Stimulated activated CD8-positive, alpha-beta memory T cell treated with anti-CD3 and anti-CD28 coated beads, Interleukin-7, amount 100 ng/mL, for 1 hour (primary cell): Measurements from ENCODE around the gene PIK3C2B.
"Not testable (repeated sequence)": the region's sequence is repeated elsewhere in the genome, so short reads cannot be mapped to it uniquely, and the experiment has no call there.

Source experiments
- DNase-seq, 2 donors: peaks; one replicate each; pipeline ENCODE4 v3.0.0-alpha.2; 2020; ENCODE audit warnings: low read depth in 2 of 2

Gene PIK3C2B, protein sequence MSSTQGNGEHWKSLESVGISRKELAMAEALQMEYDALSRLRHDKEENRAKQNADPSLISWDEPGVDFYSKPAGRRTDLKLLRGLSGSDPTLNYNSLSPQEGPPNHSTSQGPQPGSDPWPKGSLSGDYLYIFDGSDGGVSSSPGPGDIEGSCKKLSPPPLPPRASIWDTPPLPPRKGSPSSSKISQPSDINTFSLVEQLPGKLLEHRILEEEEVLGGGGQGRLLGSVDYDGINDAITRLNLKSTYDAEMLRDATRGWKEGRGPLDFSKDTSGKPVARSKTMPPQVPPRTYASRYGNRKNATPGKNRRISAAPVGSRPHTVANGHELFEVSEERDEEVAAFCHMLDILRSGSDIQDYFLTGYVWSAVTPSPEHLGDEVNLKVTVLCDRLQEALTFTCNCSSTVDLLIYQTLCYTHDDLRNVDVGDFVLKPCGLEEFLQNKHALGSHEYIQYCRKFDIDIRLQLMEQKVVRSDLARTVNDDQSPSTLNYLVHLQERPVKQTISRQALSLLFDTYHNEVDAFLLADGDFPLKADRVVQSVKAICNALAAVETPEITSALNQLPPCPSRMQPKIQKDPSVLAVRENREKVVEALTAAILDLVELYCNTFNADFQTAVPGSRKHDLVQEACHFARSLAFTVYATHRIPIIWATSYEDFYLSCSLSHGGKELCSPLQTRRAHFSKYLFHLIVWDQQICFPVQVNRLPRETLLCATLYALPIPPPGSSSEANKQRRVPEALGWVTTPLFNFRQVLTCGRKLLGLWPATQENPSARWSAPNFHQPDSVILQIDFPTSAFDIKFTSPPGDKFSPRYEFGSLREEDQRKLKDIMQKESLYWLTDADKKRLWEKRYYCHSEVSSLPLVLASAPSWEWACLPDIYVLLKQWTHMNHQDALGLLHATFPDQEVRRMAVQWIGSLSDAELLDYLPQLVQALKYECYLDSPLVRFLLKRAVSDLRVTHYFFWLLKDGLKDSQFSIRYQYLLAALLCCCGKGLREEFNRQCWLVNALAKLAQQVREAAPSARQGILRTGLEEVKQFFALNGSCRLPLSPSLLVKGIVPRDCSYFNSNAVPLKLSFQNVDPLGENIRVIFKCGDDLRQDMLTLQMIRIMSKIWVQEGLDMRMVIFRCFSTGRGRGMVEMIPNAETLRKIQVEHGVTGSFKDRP (N-terminal part only)

DNA sequence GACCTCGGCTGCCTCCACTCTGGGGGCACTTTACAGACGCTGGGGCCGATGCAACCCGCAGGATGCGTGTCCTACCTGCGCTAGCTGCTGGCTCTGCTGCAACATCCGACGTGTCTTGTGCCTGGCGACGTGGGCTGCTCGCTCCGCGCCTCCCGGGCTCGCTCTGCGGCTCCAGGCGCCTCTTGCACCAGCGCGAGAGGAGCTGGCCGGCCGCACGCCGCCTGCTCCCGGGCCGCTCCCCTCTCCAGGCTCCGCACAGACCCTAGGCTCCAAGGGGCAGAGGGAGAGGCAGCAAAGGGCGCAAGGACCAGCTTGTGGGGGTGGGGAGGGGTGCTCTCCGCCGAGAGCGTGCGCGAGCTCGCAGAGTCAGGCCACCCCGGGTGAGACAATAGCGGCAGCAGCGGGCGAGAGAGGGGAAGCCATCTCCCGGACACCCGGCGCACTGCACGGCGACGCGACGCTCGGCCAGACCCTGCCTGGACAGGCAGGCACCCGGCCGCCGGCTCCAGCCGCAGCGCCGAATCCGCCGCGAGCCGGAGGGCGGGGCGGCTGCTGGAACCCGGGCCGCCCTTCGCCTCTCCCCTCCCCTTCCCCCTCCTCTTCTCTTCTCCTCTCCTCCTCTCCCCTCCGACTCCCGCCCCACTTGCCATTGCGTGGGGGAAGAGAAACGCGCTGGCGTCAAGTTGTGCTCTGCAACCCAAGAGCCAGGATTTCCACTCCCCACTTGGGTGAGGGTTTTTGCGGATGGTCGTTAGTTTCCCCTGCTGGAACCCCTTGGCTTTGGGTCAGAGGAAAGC is at the start of gene PIK3C2B:
Gene PIK3C2B (minus strand): TSS at position 525 of the 797 bp plus-strand sequence. CDS start 25,003 bp downstream, outside the sequence.
- DNase-seq: peak; percentile 38 to 41

DNA sequence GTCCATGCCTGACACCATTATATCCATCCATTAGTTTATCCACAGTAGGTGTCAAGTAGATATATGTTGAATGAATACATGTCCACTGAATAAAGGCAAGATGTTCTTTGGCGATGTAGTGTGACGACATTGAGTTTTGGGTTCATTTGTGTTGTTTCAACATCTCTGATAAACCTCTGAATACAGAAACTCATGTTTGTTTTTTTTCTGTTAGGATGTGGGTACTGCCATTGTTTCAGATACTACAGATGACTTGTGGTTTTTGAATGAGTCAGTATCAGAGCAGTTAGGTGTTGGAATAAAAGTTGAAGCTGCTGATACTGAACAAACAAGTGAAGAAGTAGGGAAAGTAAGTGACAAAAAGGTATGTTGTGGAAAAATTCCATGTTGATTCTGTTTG is 49.7 kb upstream of the PIK3C2B start:
- DNase-seq: no peak

DNA sequence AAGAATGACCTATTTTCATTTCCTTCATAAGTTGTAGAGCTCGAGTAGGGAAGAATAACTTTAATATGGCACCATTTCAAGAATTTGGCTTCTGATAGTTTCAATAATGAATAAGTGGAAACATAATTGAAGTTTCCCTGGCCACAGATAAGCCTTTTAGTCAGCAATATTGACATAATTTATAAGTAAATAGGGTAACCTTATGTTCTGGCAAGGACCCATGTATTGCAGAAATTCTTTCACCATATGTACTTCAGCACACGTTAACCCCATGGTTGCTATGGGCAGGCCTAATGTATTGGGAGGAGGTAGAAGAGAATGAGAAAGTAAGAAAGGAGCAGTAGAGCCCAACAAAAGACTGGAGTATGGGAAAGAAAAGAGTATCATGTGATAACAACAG is 47.0 kb upstream of the PIK3C2B start:
- no peak for DNase-seq

DNA sequence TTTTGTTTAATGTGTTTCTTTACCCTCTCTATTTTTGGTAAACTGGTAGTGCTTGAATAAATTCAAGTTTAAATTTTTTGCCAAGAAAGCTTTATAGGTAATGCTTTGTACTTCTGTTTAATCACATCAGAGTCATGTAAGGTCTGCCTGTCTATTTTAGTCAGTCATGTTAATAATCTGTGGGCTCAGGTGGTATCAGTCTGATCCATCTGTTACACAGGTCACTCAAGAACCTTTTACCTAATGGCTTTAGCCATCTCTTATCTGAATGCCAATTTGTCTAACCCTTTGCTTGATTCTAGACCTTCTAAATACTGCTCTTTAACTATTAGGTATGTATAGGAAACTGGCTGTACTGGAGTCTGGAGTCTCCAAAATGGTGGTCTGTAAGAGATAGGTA is 38.2 kb upstream of the PIK3C2B start:
- DNase-seq: no peak

DNA sequence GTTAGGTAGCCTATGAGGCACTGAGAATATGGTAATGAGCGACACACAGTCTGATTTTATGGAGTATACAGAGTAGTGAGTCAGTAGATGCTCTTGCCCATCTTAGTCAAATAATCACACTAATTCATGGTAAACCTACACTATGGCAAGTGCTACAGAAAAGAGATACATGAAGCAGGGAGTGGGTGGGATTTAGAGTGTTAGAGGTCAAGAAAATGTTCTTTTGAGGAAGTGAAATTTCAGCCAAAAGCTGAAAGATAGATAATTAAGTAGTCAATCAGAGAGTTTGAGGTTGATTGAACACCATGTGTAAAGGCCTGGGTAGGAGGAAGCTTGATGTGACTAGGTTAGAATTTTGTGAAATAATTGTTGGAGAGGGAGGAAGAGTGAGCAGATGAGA is 36.3 kb upstream of the PIK3C2B start:
- no peak for DNase-seq

DNA sequence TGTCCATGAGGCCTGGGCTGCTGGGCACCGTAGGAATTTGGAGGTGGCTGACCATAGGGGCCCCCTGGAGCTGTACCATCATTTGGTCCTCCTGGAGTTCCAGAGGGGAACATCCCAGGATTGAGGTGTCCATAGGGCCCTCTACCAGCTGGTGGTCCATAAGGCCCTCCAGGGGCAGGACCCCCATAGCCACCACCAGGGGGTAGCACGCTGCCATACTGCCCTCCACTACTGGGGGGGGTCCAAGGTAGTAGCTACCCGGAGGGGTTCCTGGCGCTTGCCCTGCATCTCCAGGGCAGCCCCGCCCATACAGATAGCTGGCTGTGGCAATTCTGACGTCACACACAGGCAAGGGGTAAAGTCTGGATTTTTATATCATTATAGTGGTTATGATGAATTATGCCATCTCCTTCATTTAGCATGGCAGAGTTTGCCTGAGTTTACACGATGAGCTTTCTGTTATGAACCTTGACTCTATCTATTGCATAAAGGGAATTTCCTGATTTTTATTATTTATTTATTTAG is 34.8 kb upstream of the PIK3C2B start:
- DNase-seq: no peak

DNA sequence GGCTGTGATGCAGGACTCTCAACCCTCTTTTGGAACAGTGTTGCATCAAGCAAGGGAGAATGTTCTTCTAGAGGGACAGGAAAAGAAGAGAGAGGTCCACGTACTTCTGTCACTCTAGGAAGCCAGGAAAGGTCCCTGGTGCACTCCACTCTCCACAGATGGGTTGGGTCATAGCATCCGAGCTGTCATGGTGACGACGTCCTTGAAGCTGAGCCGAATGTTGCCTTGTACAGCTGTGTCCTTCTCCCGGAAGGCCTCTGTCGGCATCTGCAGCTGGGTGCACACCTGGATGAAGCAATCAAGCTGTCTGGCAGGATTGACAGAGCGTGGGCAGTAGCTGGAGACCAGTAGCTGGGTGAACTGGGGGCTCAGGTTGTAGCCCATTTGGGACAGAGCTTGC is 34.1 kb upstream of the PIK3C2B start:
- no peak for DNase-seq

DNA sequence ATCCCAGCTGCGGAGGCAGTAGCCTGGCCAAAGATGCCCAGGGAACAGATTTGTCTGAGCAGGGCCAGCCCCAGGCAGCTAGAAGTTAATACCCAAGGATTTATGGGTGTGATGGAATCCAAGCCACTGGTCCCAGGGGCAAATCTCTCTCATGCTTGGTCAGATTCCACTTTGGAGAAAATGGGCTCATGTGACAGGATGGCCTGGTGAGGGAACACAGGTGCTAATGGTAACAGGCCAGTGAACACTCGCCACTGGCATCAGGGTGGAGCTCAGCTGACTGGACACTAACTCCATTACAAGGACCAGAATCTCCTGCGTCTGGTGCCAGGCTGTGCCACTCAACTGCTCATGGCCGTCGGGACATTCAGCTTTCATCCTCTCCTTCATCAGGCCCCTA is 33.6 kb upstream of the PIK3C2B start:
- no peak for DNase-seq

DNA sequence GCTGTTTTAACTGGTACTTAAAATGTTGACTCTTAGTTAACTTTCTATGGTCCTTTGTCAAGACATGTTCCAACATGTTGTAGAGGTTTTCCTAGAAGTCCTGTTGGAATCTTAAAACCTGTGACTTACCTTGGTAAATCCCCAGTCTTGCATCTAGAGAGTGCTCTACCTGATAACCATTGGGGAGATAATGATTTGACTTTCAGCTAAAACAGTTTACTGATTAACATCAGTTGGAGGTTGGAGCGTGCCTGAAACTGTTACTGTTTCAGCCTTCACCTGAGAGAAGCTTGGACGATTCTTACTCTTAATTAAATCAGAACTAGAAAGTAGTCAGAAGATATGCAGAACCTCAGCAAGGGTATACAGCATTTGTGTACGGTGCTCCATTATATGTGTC is 30.4 kb upstream of the PIK3C2B start:
- no peak for DNase-seq

DNA sequence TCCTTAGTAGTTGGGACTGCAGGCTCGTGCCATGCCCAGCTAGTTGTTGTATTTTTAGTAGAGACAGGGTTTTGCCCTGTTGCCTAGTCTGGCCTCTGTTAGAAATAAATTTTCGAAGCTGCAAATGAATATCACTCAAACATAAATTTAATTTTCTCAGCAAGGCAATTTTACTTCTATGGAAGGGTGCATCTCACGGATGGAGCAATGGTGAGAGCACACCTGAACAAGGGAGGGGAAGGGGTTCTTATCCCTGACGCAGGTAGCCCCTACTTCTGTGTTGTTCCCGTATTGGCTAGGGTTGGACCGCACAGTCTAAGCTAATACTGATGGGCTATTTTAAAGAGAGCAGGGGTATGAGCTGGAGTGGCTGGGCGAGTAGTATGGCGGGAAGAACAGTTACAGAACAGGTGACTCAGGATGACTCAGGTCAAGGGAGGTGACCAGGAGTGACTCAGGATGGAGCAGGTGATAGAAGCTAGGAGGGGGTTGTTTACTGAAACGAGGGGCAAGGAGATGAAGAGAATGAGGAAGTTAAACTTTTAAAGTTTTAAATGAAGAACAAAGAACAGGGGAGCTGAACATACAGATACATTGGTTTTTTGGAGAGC is 29.1 kb upstream of the PIK3C2B start:
- DNase-seq: no peak

DNA sequence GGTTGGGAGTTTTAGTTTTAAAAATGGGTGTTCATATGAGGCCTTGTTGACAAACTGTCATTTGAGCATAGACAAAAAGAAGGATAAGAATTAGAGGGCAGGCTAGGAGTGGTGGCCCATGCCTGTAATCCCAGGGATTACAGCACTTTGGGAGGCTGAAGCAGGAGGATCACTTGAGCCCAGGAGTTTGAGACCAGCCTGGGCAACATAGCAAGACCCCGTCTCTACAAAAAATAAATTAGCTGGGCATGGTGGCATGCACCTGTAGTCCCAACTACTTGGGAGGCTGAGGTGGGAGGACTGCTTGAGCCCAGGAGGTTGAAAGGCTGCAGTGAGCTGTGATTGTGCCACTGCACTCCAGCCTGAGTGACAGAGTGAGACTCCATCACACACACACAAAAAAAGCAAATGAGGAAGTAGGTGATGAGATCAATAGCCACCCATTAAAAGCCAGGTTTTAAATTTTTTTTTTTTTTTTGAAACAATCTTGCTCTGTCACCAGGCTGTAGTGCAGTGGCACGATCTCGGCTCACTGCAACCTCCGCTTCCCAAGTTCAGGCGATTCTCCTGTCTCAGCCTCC is 27.4 kb upstream of the PIK3C2B start:
- not testable (repeated sequence) for DNase-seq

DNA sequence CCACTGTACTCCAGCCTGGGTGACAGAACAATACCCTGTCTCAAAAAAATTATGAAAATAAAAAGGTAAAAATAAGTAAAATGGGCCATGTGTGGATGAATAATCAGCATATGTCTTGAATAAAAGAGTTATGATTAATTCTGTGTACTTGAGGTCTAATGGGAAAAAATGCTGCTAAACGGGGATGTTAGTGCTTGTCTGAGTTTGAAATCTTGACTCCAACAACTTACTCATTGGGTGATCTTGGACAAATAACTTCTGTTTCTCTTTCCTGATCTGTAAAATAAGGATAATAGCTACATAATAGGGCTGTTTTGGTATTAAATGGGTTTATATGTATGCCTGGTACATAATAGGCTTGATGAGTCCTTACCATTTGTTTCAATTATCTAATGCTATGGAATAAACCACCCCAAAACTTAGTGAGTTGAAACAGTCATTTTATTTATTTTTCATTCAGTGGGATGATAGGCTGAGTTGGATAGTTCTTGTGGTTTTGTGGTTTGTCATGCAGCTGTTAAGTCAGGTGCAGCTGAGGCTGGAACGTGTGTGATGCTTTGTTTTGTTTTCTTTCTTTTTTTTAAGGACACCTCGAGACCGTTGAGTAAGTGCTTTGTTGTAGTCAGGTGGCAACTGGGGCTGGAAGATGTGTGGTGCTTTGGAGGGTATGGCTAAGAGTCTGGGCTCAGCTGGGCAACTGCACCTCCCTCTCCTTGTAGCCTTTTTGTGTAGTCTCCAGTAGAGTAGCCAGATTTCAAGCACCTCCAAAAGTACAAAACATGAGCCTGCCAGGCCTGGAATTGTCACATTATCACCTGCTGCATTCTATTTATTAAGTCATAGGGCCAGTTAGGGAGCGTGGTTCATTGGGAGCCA is 26.5 kb upstream of the PIK3C2B start:
- no peak for DNase-seq

DNA sequence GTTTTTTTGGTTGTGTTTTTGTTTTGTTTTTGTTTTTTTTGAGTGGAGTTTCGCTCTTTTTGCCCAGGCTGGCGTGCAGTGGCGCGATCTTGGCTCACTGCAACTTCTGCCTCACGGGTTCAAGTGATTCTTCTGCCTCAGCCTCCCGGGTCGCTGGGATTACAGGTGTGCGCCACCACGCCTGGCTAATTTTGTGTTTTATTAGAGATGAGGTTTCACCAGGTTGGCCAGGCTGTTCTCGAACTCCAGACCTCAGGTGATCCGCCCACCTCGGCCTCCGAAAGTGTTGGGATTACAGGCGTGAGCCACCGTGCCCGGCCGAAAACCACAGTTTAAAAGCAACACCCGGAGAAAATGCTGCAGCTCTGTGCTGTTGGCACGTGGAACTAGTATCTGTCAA is 22.8 kb upstream of the PIK3C2B start:
- DNase-seq: not testable (repeated sequence)

DNA sequence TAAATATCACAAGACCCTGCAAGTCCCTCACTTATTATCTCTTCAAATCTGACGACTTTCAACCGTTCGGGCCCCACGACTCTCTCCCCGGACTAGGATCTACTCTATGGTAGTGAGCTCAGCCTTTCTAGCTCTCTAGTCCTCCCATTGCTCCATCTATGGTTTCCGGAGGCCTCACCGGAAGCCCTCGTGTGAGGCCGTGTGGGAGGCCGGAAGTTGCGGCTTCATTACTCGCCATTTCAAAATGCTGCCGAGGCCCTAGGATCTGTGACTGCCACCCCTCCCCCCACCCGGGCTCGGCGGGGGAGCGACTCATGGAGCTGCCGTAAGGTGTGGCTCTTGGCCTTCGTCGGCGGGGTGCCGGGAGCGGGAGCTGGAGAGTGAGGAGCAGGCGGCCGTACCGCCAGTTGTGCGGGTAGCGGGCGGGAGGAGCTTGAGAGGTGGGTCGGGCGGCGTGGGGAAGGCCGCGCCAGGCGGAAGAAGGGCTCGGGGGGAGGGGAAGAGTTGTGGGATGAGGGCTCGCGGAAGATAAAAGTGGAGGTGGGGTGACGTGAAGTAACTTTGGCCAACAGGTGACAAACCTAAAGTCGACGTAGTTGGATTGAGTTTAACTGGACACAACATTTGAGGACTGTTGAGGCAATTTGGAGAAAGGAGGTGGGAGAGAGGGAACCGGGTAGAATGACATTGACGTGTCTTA is 21.7 kb upstream of the PIK3C2B start, which contains the start of gene MDM4:
Gene MDM4 (plus strand): TSS at position 227 of the 700 bp plus-strand sequence. CDS start 9,113 bp downstream, outside the sequence.
- peak; percentile 79 to 81 for DNase-seq

DNA sequence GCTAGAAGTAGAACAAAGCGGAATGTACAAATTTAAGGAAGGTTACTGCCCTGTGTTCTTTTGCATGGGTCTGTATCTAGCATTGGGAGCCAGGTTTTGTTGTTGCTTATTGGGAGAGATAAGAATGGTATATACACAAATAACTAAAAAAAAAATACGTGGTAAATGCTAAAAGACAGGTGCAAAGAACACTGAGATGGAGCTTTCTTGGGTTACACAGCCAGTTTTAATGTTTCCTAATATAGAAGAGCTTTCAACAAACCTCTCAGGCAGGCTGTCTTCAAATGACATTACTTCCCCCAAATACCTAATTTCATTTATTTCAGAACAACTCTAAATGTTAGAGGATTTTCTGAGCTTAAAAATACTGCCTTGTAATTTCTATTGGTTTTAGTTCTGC is 20.2 kb upstream of the PIK3C2B start:
- DNase-seq: no peak

DNA sequence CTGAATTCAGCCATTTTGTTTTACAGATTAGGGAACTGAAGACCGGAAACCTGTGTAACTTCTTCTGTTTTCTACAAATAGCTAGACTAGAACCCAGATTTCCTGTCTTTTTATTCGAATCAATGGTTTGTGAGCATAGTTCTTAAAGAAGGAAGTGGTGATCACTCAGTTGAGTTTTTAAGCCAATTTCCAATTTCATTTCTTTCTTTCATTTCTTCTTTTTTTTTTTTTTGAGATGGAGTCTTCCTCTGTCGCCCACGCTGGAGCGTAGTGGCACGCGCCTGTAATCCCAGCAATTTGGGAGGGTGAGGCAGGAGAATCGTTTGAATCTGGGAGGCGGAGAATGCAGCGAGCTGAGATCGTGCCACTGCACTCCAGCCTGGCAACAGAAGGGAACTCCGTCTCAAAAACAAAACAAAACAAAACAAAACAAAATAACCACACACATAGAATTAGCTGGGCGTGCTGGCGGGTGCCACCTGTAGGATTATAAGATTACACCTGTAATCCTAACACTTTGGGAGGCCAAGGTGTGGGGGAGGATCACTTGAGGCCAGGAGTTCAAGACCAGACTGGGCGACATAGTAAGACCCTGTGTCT is 18.6 kb upstream of the PIK3C2B start:
- DNase-seq: no peak

DNA sequence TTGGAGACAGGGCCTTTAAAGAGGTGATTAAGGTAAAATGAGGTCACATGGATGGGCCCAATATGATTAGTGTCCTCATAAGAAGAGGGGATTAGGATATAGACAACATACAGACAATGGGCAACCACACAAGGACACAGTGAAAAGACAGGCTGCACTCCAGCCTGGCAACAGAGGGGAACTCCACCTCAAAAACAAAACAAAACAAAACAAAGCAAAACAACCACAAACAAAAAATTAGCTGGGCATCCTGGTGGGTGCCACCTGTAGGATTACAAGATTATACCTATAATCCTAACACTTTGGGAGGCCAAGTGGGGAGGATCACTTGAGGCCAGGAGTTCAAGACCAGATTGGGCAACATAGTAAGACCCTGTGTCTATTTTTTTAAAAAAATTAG is 16.8 kb upstream of the PIK3C2B start:
- DNase-seq: no peak

DNA sequence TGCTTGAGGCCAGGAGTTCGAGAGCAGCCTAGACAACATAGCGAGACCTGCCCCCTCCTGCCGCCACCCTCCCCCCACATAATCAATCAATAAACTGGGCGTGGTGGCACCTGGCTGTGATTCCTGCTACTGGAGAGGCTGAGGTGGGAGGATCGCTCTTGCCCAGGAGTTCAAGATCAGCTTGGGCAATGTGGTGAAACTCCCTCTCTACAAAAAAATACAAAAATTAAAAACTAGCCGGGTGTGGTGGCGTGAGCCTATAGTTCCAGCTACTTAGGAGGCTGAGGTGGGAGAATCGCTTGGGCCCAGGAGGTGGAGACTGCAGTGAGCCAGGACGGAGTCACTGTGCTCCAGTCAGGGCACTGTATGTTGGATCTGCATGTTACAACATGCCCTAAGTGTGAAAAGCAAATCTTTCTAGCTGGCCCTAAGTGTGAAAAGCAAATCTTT is 14.6 kb upstream of the PIK3C2B start:
- no peak for DNase-seq
